Keratinocyte (primary cell): Measurements from ENCODE around the gene CUL4A.

ENCODE experiments used
- CTCF ChIP-seq, 3 experiments: IDR thresholded peaks in 1 of 3; conservative IDR thresholded peaks in 1 of 3; optimal IDR thresholded peaks in 1 of 3; 2 replicates in 2 of 3; 3 replicates in 1 of 3; pipeline versions ENCODE3 to v1.5.1; 2011; ENCODE audit warnings: low read length in 3 of 3, mild to moderate bottlenecking in 3 of 3, moderate library complexity in 2 of 3, control low read depth in 1 of 3, inconsistent platforms in 1 of 3; ENCODE audit not compliant: insufficient read depth in 2 of 3; ENCODE audit errors: extremely low read depth in 1 of 3
- EZH2 ChIP-seq: IDR thresholded peaks from one replicate; pipeline ENCODE4 v1.6.1; 2012; ENCODE audit warnings: inconsistent platforms, mild to moderate bottlenecking, low read length, moderate library complexity

- TF ChIP-seq CTCF (optimal IDR thresholded peaks at IDR 0.05 in 1 of 3, IDR thresholded peaks at IDR 0.05 in 1 of 3, conservative IDR thresholded peaks at IDR 0.05 in 1 of 3; ENCODE audit: extremely low read depth in 1 of 3, insufficient read depth in 2 of 3, low read length in 3 of 3) (no peak), EZH2 (no peak)
Observed at GRCh38 chr13:113204378-113204734, 5.1 kb upstream of the CUL4A start.
